Panc1 (cell line): ENCODE measurements around the gene SCYL2.

Source experiments
- CTCF ChIP-seq: fragments of 450-650 bp; IDR thresholded peaks from 2 replicates; pipeline ENCODE4 v1.5.1; 2017; ENCODE audit warnings: mild to moderate bottlenecking
- POLR2AphosphoS5 ChIP-seq: IDR thresholded peaks from 2 replicates; pipeline ENCODE4 v1.6.1; 2012; ENCODE audit warnings: mild to moderate bottlenecking, low read depth, low read length, moderate library complexity
- REST ChIP-seq, 2 experiments: IDR thresholded peaks; 2 replicates each; pipeline ENCODE4 v1.6.1; 2011 to 2012; ENCODE audit warnings: low read depth in 2 of 2, control low read depth in 1 of 2, low read length in 1 of 2, mild to moderate bottlenecking in 1 of 2, moderate library complexity in 1 of 2; ENCODE audit not compliant: insufficient read depth in 1 of 2
- SIN3A ChIP-seq: IDR thresholded peaks from 2 replicates; pipeline ENCODE4 v1.6.1; 2012; ENCODE audit warnings: low read depth, mild to moderate bottlenecking, low read length, moderate library complexity, borderline replicate concordance; ENCODE audit not compliant: insufficient read depth
- TCF7L2 ChIP-seq: IDR thresholded peaks from 2 replicates; pipeline ENCODE4 v1.6.1; 2011; ENCODE audit warnings: mild to moderate bottlenecking, low read depth, low read length, inconsistent platforms

- no peak for TF ChIP-seq CTCF
- no peak for TF ChIP-seq REST (IDR thresholded peaks at IDR 0.05; ENCODE audit: insufficient read depth in 1 of 2, low read depth in 2 of 2, low read length in 1 of 2)
- TF ChIP-seq SIN3A, result no peak
- TF ChIP-seq POLR2AphosphoS5, result no peak
- TF ChIP-seq TCF7L2, result no peak
These were observed 45.5 kb upstream of the SCYL2 start for GRCh38 chr12:100221523-100221922.
